AG10803 (cell line): ENCODE measurements around the gene LMO7.

ENCODE experiments used
- DNase-seq: peaks from one replicate; pipeline ENCODE4 v3.0.0; 2010; ENCODE audit warnings: low read depth
- H3K4me3 ChIP-seq: 2 replicates; pipeline ENCODE4 v1.5.1; 2011; ENCODE audit warnings: mild to moderate bottlenecking, low read length, control low read depth
- TF ChIP-seq, protein P1 (sequence below): conservative IDR thresholded peaks from 2 replicates; pipeline ENCODE4 v1.5.1; 2011; ENCODE audit warnings: mild to moderate bottlenecking, low read length, control low read depth, inconsistent platforms

Gene LMO7

DNA sequence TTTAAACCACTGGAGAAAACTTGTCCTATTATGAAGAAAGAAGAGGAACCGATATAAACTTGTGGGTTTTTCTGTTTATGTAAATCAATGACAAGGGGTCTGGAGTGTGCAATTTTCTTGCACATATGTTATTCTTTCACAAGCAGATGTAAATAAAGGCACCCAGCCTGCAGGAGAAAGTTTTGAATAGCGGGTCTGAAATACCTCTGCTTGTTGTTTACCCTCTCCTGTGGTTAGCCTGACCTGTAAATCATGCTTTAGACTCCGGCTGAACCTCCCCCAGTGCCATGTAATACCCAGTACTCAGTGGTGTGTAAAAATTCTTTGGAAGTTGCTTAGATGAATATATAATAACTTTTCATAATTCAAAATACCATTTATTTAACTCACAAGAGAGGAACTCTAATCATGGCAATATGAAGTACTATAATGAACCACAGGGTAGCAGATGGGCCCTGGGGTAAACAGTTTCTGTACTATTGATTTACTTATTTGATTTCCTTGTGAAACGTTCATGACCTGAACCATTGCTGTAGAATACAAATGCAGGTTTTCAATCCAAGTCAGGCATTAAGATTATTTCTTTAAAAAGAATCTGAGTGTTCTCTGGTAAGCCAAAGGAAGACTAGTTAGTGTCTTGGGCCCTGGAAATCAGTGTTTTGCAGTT is 245.1 kb downstream of the LMO7 start:
- DNase-seq, result peak; percentile 42
- TF ChIP-seq, protein P1, sequence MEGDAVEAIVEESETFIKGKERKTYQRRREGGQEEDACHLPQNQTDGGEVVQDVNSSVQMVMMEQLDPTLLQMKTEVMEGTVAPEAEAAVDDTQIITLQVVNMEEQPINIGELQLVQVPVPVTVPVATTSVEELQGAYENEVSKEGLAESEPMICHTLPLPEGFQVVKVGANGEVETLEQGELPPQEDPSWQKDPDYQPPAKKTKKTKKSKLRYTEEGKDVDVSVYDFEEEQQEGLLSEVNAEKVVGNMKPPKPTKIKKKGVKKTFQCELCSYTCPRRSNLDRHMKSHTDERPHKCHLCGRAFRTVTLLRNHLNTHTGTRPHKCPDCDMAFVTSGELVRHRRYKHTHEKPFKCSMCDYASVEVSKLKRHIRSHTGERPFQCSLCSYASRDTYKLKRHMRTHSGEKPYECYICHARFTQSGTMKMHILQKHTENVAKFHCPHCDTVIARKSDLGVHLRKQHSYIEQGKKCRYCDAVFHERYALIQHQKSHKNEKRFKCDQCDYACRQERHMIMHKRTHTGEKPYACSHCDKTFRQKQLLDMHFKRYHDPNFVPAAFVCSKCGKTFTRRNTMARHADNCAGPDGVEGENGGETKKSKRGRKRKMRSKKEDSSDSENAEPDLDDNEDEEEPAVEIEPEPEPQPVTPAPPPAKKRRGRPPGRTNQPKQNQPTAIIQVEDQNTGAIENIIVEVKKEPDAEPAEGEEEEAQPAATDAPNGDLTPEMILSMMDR, result no peak
- H3K4me3 ChIP-seq, result no peak overlapping the region

DNA sequence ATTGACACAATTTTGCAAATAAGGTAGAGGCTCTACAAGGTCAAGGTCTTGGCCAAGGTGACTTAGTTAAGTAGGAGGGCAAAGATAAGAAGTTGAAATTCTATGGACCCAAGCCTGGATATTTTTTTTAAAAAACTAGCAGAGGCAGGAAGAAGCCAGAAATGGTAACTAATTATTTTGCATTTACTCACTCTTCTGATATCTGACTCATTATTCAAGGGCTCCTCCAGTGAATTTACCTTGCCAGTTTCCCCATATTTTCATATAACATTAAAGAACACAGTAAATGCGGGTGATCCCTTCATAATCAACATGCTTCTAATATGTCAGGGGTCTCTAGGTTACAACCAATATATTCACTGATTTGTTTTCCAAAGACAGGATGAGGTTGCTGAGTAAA is 246.1 kb downstream of the LMO7 start:
- H3K4me3 ChIP-seq, result no peak overlapping the region
- DNase-seq, result no peak
- TF ChIP-seq, protein P1, result no peak

DNA sequence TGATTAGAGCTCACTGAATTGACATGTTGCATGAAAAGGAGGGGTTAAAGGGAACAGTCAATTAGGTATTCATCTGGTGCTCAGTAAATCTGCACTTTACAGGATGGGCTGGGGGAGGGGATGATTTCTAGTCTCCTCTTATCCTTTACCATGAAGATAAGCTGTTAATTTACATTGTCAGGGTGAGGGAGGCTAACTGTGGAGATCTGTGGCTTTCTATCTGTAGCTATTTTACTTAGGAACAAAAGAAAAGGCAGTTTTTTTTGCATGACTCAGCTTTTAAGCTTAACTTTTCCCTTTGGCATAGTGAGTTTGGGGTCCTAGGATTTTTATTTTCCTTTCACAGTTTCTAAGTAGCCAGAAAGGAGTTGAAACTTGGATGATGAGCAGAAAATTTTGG is 253.3 kb downstream of the LMO7 start:
- DNase-seq, result no peak
- H3K4me3 ChIP-seq, result no peak overlapping the region
- TF ChIP-seq, protein P1, result no peak

DNA sequence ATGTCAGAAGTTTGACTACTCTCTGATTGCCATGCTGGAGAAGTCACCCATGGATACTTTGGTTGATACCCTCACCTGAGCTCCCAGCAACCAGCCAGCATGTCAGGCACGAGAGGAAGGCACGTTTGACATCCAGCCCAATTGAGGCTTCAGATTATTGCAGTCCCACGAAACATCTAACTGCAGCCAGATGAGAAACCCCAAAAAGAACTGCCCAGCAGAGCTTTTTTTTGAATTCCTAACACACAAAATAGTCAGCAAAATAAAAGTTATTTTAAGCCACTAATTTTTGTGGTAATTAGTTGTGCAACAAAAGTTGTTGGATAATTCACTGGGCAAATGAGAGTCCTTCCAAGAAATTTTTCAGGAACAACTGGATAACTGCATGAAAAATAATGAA is 259.0 kb downstream of the LMO7 start:
- TF ChIP-seq, protein P1, result no peak
- H3K4me3 ChIP-seq, result no peak overlapping the region
- no peak for DNase-seq

DNA sequence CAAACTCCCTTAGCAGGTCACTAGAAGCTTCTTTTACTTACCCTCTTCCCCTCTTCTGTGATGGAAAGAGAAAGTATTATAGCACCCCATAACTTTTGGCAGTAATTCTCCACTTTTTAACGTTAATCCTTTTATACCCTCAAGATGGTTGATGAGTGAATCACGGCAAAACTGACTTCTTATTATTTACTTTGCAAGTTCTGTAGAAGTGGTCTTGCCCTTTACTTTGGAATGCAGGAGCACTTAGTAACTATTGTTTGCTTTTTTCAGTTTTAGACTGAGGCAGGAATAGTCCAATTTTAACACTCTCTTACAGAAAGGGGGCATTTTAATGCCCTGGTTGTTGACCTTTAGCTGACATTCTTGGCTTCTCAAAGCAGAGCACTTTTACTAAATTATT is 260.1 kb downstream of the LMO7 start:
- TF ChIP-seq, protein P1, result no peak
- no peak for DNase-seq
- no peak overlapping the region for H3K4me3 ChIP-seq

DNA sequence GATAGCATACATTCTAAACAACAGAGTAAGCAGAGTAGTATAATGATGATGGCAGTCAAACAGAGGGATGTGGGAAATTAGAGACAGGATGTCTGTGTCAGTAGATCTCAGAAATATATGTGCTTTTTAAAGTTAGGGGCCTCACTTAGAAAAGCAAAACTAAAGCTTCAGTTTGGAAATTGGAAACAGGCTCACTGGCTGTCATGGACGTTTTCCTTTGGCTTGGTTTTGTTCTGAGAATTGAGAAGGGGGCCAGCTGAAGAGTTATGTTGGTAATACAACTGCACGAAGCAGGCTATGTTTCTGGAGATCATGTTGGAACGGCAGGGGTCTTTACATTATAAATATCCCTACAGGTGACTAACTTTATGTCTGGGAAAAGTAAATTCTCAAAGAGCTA is 261.3 kb downstream of the LMO7 start:
- TF ChIP-seq, protein P1, result no peak
- H3K4me3 ChIP-seq, result no peak overlapping the region
- no peak for DNase-seq

DNA sequence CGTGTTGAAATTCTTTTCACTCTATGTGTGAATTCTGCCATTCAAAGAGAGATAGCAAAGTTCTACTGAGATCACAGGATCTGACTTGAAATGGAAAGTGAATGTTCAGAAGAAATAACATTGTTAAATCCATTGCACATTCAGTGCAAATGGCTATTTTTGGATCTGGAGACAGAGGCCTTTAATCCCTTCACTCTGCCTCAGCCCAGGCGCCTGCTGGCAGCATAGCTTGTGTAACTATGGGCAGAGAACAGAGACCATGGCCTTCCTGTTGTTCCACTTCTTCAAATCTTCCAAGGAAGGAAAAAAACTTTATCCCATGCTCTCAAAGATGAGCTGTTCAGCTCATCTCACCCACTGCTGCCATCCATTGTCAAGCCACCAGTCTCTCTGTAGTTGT is 265.4 kb downstream of the LMO7 start:
- TF ChIP-seq, protein P1, result no peak
- no peak for DNase-seq

More for the DNA sequence above, 265.4 kb downstream of the LMO7 start:
- no peak overlapping the region for H3K4me3 ChIP-seq
